Activated B cell treated with CpG ODN at 0.5 μM for 24 hours (primary cell): ENCODE data around the gene RPL35. TPM values are rescaled to one million over a fixed set of nuclear protein-coding genes. Genes with fewer than 3 reads are reported as not detected.

ENCODE experiments used
- ATAC-seq: fragments of 200-7000 bp; cut with Tn5 transposase; one replicate; pipeline ENCODE4 v1.10.0; 2021; ENCODE audit warnings: low read depth, mild to moderate bottlenecking, moderate library complexity
- CTCF ChIA-PET: fragments of 350-600 bp; sonication (Branson Sonifier 250); formaldehyde crosslinking; loops from one replicate; lab custom pipeline; 2021; ENCODE audit warnings: antibody characterized with exemption; lab: Charles Lee
- POLR2A ChIA-PET: fragments of 350-600 bp; sonication (Branson Sonifier 250); formaldehyde crosslinking; loops from one replicate; lab custom pipeline; 2021; ENCODE audit warnings: antibody characterized with exemption; lab: Charles Lee
- DNase-seq: peaks from one replicate; pipeline ENCODE4 v3.0.0; 2022
- H3K27ac Mint-ChIP-seq: one replicate; pipeline ENCODE4 v1.8.0; 2020; ENCODE audit warnings: mixed read lengths
- H3K27me3 Mint-ChIP-seq: one replicate; pipeline ENCODE4 v1.8.0; 2021; ENCODE audit warnings: mixed read lengths
- H3K36me3 Mint-ChIP-seq: one replicate; pipeline ENCODE4 v1.8.0; 2021; ENCODE audit warnings: low read depth, mixed read lengths
- H3K4me1 Mint-ChIP-seq: one replicate; pipeline ENCODE4 v1.8.0; 2021; ENCODE audit warnings: mixed read lengths
- H3K4me3 Mint-ChIP-seq: one replicate; pipeline ENCODE4 v1.8.0; 2020; ENCODE audit warnings: mild to moderate bottlenecking, mixed read lengths
- H3K9me3 Mint-ChIP-seq: one replicate; pipeline ENCODE4 v1.8.0; 2020; ENCODE audit warnings: mixed read lengths
- intact Hi-C: fragments of 100-400 bp; cut with micrococcal nuclease; formaldehyde crosslinking; loops from one replicate; pipeline ENCODE4 v1.15.1; 2024
- total RNA-seq: library from RNA; stranded (reverse); gene quantifications from 2 replicates; pipeline ENCODE4 v1.2.3, GENCODE V29; 2022
- TF ChIP-seq, protein P1 (sequence below): fragments of 200-600 bp; IDR thresholded peaks from one replicate; pipeline ENCODE4 v1.8.0; 2022; ENCODE audit warnings: antibody characterized with exemption, mild to moderate bottlenecking

Gene RPL35
- total RNA-seq, 1 donor from 2014 or later: 2,037 TPM

DNA sequence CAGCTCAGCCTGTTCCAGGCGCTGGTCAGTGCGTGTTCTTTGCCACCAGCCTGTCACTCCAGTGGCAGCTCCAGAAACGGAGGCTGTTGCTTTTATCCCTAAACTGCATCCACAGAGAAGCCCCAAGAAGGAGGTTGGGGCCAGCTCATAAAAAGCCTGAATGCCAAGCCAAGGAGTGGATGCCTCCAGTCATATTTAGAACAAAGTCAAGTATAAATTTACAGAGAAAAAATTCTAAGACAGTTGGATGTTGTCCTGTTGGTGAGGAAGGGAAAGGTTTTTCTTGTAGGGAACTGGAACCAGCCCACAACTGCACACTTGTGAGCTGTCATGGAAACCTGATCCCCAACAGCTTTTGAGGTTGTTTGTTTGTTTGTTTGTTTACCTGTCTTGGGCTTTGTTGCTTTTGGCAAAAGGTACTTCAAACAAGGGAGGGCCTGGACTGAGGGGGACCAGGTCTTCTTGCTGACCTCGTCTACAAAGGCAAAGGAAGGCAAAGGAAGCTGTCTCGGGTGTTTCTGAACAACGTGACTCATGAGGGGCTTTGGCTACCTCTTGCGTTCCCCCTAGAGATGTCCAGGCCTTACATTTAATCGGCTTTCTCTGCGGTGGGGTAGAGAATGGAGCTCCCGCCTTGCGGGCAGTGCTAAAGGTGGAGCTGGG, 48.1 kb downstream of the RPL35 start:
- Mint-ChIP-seq H3K4me1 (peaks cover 4% of the 10 kb centered on the region), H3K27ac (no peak overlapping the region), H3K4me3 (no peak overlapping the region), H3K27me3 (no peaks in the 10 kb centered on the region), H3K36me3 (no peaks in the 10 kb centered on the region), H3K9me3 (no peaks in the 10 kb centered on the region)
- intact Hi-C loops: no loop called here
- POLR2A ChIA-PET: interaction anchor here (0.6 kb wide), 1 partner anchor 9 kb away, joined by 6 read pairs; no protein-coding TSS in a partner anchor
- DNase-seq: no peak
- TF ChIP-seq, protein P1, sequence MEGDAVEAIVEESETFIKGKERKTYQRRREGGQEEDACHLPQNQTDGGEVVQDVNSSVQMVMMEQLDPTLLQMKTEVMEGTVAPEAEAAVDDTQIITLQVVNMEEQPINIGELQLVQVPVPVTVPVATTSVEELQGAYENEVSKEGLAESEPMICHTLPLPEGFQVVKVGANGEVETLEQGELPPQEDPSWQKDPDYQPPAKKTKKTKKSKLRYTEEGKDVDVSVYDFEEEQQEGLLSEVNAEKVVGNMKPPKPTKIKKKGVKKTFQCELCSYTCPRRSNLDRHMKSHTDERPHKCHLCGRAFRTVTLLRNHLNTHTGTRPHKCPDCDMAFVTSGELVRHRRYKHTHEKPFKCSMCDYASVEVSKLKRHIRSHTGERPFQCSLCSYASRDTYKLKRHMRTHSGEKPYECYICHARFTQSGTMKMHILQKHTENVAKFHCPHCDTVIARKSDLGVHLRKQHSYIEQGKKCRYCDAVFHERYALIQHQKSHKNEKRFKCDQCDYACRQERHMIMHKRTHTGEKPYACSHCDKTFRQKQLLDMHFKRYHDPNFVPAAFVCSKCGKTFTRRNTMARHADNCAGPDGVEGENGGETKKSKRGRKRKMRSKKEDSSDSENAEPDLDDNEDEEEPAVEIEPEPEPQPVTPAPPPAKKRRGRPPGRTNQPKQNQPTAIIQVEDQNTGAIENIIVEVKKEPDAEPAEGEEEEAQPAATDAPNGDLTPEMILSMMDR: no peak
- no peak for ATAC-seq
- CTCF ChIA-PET: no interaction called here

DNA sequence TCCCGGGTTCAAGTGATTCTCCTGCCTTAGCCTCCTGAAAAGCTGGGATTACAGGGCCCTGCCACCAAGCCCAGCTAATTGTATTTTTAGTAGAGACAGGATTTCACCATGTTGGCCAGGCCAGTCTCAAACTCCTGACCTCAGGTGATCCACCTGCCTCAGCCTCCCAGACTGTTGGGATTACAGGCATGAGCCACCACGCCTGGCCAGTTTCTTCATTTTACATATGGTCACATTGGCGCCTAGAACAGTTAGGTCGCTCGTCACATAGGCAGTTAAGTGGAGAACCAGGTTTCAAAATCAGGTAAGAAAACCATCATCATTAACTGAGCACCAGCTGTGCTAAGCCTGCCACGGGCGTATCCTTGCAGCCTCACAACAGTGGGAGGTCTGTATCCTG, 48.7 kb downstream of the RPL35 start:
- no peak for DNase-seq
- ATAC-seq: no peak
- H3K36me3 Mint-ChIP-seq: no peaks in the 10 kb centered on the region
- H3K4me1 Mint-ChIP-seq: no peaks in the 10 kb centered on the region
- no peak overlapping the region for H3K4me3 Mint-ChIP-seq
- H3K9me3 Mint-ChIP-seq: no peaks in the 10 kb centered on the region
- no peak overlapping the region for H3K27ac Mint-ChIP-seq
- H3K27me3 Mint-ChIP-seq: no peaks in the 10 kb centered on the region
- POLR2A ChIA-PET: interaction anchor here (0.6 kb wide), 1 partner anchor 9 kb away, joined by 6 read pairs; no protein-coding TSS in a partner anchor
- intact Hi-C loops: no loop called here
- CTCF ChIA-PET: no interaction called here
- TF ChIP-seq, protein P1: no peak

DNA sequence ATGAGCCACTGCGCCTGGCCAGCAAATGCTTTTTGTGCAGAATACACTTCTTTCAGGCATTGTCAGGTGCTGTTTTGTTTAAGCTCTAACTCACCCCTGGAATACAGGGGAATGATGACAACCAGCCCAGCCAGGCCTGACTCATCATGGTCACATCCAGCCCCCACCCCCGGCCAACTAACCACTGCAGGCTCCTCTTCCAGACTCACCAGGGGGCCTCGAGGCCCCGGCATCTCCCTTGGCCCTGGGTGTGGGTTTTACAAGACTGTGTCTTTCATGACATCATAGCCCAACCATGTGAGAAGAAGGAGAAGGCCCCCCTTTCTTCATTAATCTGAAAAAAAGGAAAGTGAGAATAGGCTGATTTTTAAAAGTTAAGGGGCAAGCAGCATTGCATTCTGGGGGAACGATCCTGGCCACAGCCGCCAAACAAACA, 49.3 kb downstream of the RPL35 start:
- CTCF ChIA-PET: no interaction called here
- no peaks in the 10 kb centered on the region for H3K27me3 Mint-ChIP-seq
- H3K27ac Mint-ChIP-seq: no peak overlapping the region
- DNase-seq: no peak
- H3K9me3 Mint-ChIP-seq: no peaks in the 10 kb centered on the region
- H3K4me3 Mint-ChIP-seq: no peak overlapping the region
- no peak for ATAC-seq
- no peaks in the 10 kb centered on the region for H3K36me3 Mint-ChIP-seq
- POLR2A ChIA-PET: no interaction called here
- intact Hi-C loops: no loop called here
- TF ChIP-seq, protein P1: no peak
- H3K4me1 Mint-ChIP-seq: no peaks in the 10 kb centered on the region

DNA sequence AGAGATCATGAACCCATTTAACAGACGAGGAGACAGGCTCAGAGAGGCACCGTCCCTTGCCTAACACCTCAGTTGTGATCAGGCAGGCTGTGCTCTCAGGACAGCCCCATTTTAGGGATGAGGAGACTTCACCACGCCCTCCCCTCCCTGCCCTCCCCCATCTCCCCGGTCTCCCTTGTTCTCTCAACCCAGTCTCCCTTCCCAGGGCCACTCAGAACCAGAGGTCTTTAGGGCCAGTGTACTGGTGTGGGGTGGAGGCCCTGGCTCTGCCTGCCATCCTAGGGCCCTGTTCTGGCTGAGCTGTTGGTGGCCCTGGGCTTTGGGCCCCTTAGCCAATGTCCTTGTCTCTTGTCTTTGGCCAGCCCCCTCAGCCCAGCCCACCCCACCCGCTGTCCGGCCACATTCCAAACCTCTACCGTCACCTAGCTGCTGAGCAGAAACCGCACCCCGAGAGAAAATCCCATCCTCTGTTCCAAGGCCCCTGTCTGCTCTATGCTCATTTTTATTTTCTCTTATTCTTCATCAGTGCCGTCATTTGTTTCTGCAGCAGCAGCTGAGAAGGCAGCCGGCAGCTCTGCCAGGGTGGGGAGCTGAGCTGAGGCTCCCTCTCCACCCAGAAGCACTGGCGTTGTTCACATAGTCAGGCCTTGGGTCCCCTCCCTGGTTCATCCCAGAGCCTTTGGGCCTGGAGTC, 50.9 kb downstream of the RPL35 start:
- Mint-ChIP-seq H3K4me1 (no peaks in the 10 kb centered on the region), H3K9me3 (no peaks in the 10 kb centered on the region), H3K27ac (no peak overlapping the region), H3K36me3 (no peaks in the 10 kb centered on the region), H3K27me3 (no peaks in the 10 kb centered on the region), H3K4me3 (no peak overlapping the region)
- ATAC-seq: no peak
- POLR2A ChIA-PET: no interaction called here
- no peak for DNase-seq
- CTCF ChIA-PET: no interaction called here
- intact Hi-C loops: no loop called here
- TF ChIP-seq, protein P1: no peak

DNA sequence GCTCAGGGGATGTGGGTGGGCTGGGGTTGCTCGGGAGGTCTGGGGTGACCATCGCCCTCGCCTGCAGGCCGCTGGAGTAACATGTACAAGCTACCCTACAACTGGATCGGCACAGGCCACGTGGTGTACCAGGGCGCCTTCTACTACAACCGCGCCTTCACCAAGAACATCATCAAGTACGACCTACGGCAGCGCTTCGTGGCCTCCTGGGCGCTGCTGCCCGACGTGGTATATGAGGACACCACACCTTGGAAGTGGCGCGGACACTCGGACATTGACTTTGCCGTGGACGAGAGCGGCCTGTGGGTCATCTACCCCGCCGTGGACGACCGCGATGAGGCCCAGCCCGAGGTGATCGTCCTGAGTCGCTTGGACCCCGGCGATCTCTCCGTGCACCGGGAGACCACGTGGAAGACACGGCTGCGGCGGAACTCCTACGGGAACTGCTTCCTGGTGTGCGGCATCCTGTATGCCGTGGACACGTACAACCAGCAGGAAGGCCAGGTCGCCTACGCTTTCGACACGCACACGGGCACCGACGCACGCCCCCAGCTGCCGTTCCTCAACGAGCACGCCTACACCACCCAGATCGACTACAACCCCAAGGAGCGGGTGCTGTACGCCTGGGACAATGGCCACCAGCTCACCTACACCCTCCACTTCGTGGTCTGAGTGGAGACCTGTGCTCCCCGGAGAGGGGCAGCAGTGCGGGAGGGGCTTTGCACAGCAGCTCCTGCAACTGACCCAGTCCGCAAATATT, 51.8 kb downstream of the RPL35 start:
- no peak for DNase-seq
- POLR2A ChIA-PET: no interaction called here
- no peaks in the 10 kb centered on the region for H3K4me1 Mint-ChIP-seq

More for the DNA sequence above, 51.8 kb downstream of the RPL35 start:
- intact Hi-C loops: no loop called here
- CTCF ChIA-PET: no interaction called here
- Mint-ChIP-seq H3K4me3 (no peak overlapping the region), H3K27ac (no peak overlapping the region), H3K27me3 (no peaks in the 10 kb centered on the region), H3K36me3 (no peaks in the 10 kb centered on the region), H3K9me3 (no peaks in the 10 kb centered on the region)
- TF ChIP-seq, protein P1: no peak
- ATAC-seq: no peak
